Measurements from ENCODE around the gene RAD21L1.
A peak's percentile ranks its signal among the peaks of the same experiment; 100 is the strongest.
"Not testable (repeated sequence)": the region's sequence is repeated elsewhere in the genome, so short reads cannot be mapped to it uniquely, and the experiment has no call there.

The RAD21L1 gene

GRCh38 chr20:1199964-1200363 lies 25.9 kb upstream of the RAD21L1 start:
- DNase-seq, result no peak

GRCh38 chr20:1202762-1203504 lies 22.9 kb upstream of the RAD21L1 start, which contains the start of gene C20orf202:
Gene C20orf202 (plus strand): TSS chr20:1203454. CDS start chr20:1203586, 132 bp downstream.
- no peak for DNase-seq

GRCh38 chr20:1203630-1204029 lies 22.2 kb upstream of the RAD21L1 start:
- DNase-seq, result no peak

GRCh38 chr20:1204113-1204512 lies 21.7 kb upstream of the RAD21L1 start:
- DNase-seq, result no peak

GRCh38 chr20:1204576-1204975 lies 21.3 kb upstream of the RAD21L1 start:
- no peak for DNase-seq

GRCh38 chr20:1205802-1206201 lies 20.0 kb upstream of the RAD21L1 start:
- DNase-seq, result no peak

- DNase-seq, result no peak
These were observed 19.3 kb upstream of the RAD21L1 start for GRCh38 chr20:1206366-1207148.

GRCh38 chr20:1207293-1207878 lies 18.5 kb upstream of the RAD21L1 start:
- DNase-seq, result no peak

- peak in 1 of 3 experiments; percentile 49 for DNase-seq
These were observed 16.1 kb upstream of the RAD21L1 start for GRCh38 chr20:1209447-1210387.

GRCh38 chr20:1210501-1210900 lies 15.3 kb upstream of the RAD21L1 start:
- no peak for DNase-seq

GRCh38 chr20:1212023-1212422 lies 13.8 kb upstream of the RAD21L1 start:
- no peak for DNase-seq

- DNase-seq, result peak; percentile 64 to 84 (median 65)
These were observed 13.0 kb upstream of the RAD21L1 start for GRCh38 chr20:1212607-1213396.

- no peak for DNase-seq
These were observed 11.0 kb upstream of the RAD21L1 start for GRCh38 chr20:1214838-1215261.

- no peak for DNase-seq
These were observed 10.3 kb upstream of the RAD21L1 start for GRCh38 chr20:1215386-1216170.

- DNase-seq, result not testable (repeated sequence)
These were observed 9.1 kb upstream of the RAD21L1 start for GRCh38 chr20:1216527-1217427.

- not testable (repeated sequence) for DNase-seq
These were observed 3.1 kb upstream of the RAD21L1 start for GRCh38 chr20:1222750-1223149.

GRCh38 chr20:1224205-1224890 lies 1.5 kb upstream of the RAD21L1 start:
- no peak for DNase-seq

GRCh38 chr20:1225263-1225782 lies 521 bp upstream of the RAD21L1 start:
- peak in 2 of 3 experiments; percentile 68 to 84 for DNase-seq

GRCh38 chr20:1229541-1229940 lies 3.7 kb downstream of the RAD21L1 start:
- DNase-seq, result no peak
